A673 (cell line): ENCODE measurements around the gene USP12. TPM values are rescaled to one million over a fixed set of nuclear protein-coding genes. Genes with fewer than 3 reads are reported as not detected.
"Not testable (repeated sequence)": the region's sequence is repeated elsewhere in the genome, so short reads cannot be mapped to it uniquely, and the experiment has no call there.

ENCODE experiments used
- BruUV-seq: library from RNA; stranded (reverse); fragments of 400-500 nt; replicated peaks from 2 replicates; lab custom pipeline; 2021; lab: Mats Ljungman, UMichigan
- CTCF ChIA-PET: fragments of 300-600 bp; sonication (Branson Sonifier 250); formaldehyde crosslinking; loops from one replicate; lab custom pipeline; 2022; ENCODE audit warnings: antibody characterized with exemption; lab: Charles Lee
- POLR2A ChIA-PET: fragments of 300-600 bp; sonication (Branson Sonifier 250); formaldehyde crosslinking; loops from one replicate; lab custom pipeline; 2022; ENCODE audit warnings: antibody characterized with exemption; ENCODE audit not compliant: low non-redundant PET; lab: Charles Lee
- DNase-seq: peaks from one replicate; pipeline ENCODE4 v3.0.0-alpha.2; 2015; ENCODE audit warnings: low spot score
- H3K27ac ChIP-seq: fragments of 200-600 bp; sonication (generic); 2 replicates; pipeline ENCODE4 v1.5.1; 2016; ENCODE audit warnings: mixed run types, low read depth, mild to moderate bottlenecking, mixed read lengths, antibody characterized with exemption, low read length; ENCODE audit not compliant: poor library complexity, severe bottlenecking
- H3K27me3 ChIP-seq: fragments of 200-600 bp; sonication (generic); replicated peaks from 2 replicates; pipeline ENCODE4 v1.6.1; 2017; ENCODE audit warnings: mixed run types, low read depth, mild to moderate bottlenecking, mixed read lengths, antibody characterized with exemption, low read length; ENCODE audit not compliant: insufficient read depth, poor library complexity
- H3K36me3 ChIP-seq: fragments of 200-600 bp; sonication (generic); 2 replicates; pipeline ENCODE4 v1.6.1; 2016; ENCODE audit warnings: mixed run types, mild to moderate bottlenecking, mixed read lengths, antibody characterized with exemption, low read length; ENCODE audit not compliant: insufficient read depth, poor library complexity, severe bottlenecking
- H3K4me1 ChIP-seq: fragments of 200-600 bp; sonication (generic); 2 replicates; pipeline ENCODE4 v1.6.1; 2017; ENCODE audit warnings: mixed run types, mild to moderate bottlenecking, mixed read lengths, antibody characterized with exemption, low read length; ENCODE audit not compliant: insufficient read depth, poor library complexity, severe bottlenecking
- H3K4me3 ChIP-seq: fragments of 200-600 bp; sonication (generic); 2 replicates; pipeline ENCODE4 v1.5.1; 2016; ENCODE audit warnings: low read depth, mixed run types, mild to moderate bottlenecking, mixed read lengths, low read length; ENCODE audit not compliant: poor library complexity, severe bottlenecking
- H3K9me3 ChIP-seq: fragments of 200-600 bp; sonication (generic); 2 replicates; pipeline ENCODE4 v1.6.1; 2016; ENCODE audit warnings: mixed run types, low read depth, mild to moderate bottlenecking, mixed read lengths, antibody characterized with exemption, low read length; ENCODE audit not compliant: poor library complexity, severe bottlenecking
- CTCF ChIP-seq: fragments of 300-800, 200-600 bp; sonication (generic); conservative IDR thresholded peaks from 2 replicates; pipeline ENCODE4 v1.5.1; 2017; ENCODE audit warnings: low read depth, mild to moderate bottlenecking, antibody characterized with exemption, low read length, moderate library complexity, mixed read lengths
- EZH2 ChIP-seq: fragments of 200-600 bp; sonication (generic); IDR thresholded peaks from 2 replicates; pipeline ENCODE4 v1.6.1; 2017; ENCODE audit warnings: borderline replicate concordance, low read depth, mild to moderate bottlenecking, mixed read lengths, antibody characterized with exemption, low read length; ENCODE audit not compliant: poor library complexity, severe bottlenecking
- intact Hi-C: fragments of 100-400 bp; cut with micrococcal nuclease; formaldehyde crosslinking; loops from one replicate; pipeline ENCODE4 v1.10.0; 2022; ENCODE audit not compliant: unreplicated experiment
- total RNA-seq: library from RNA; stranded (reverse); gene quantifications from 2 replicates; pipeline ENCODE4 v1.2.3, GENCODE V29; 2021

The USP12 gene
- total RNA-seq, 1 experiment from 2014 or later = 16.6 TPM

- no peaks in the 10 kb centered on the region for H3K27me3 ChIP-seq
- H3K4me1 ChIP-seq = peaks cover 4% of the 10 kb centered on the region
- DNase-seq = no peak
- H3K27ac ChIP-seq = no peak overlapping the region
- TF ChIP-seq CTCF = no peak
- TF ChIP-seq EZH2 = no peak
- H3K36me3 ChIP-seq = no peaks in the 10 kb centered on the region
- ChIA-PET CTCF (no interaction called here), POLR2A (interaction anchor here (0.6 to 0.8 kb wide), 2 partner anchors 30 to 320 kb away, joined by 3 to 6 read pairs; no protein-coding TSS in a partner anchor)
- BruUV-seq = no TSS peak
- H3K9me3 ChIP-seq = no peaks in the 10 kb centered on the region
- H3K4me3 ChIP-seq = no peak overlapping the region
- intact Hi-C loops = no loop called here
Measured at GRCh38 chr13:27076421-27076820, 95.2 kb downstream of the USP12 start.

- H3K27ac ChIP-seq = no peak overlapping the region
- DNase-seq = no peak
- ChIA-PET POLR2A (no interaction called here), CTCF (no interaction called here)
- no peaks in the 10 kb centered on the region for H3K36me3 ChIP-seq
- TF ChIP-seq EZH2 (no peak), CTCF (no peak)
- H3K9me3 ChIP-seq = no peaks in the 10 kb centered on the region
- H3K4me3 ChIP-seq = no peak overlapping the region
- no peaks in the 10 kb centered on the region for H3K27me3 ChIP-seq
- peaks cover 4% of the 10 kb centered on the region for H3K4me1 ChIP-seq
- BruUV-seq = no TSS peak
- intact Hi-C loops = no loop called here
Measured at GRCh38 chr13:27073186-27073585, 98.4 kb downstream of the USP12 start.

GRCh38 chr13:27066123-27066522 is 105.5 kb downstream of the USP12 start:
- H3K36me3 ChIP-seq, H3K9me3 ChIP-seq, H3K4me1 ChIP-seq, H3K27ac ChIP-seq, intact Hi-C loops, POLR2A ChIA-PET, CTCF ChIA-PET, BruUV-seq, H3K27me3 ChIP-seq, H3K4me3 ChIP-seq, DNase-seq: not testable (repeated sequence)

GRCh38 chr13:27065582-27065981 is 106.0 kb downstream of the USP12 start:
- no peaks in the 10 kb centered on the region for H3K27me3 ChIP-seq
- POLR2A ChIA-PET = no interaction called here
- DNase-seq = no peak
- H3K4me1 ChIP-seq = no peaks in the 10 kb centered on the region
- H3K36me3 ChIP-seq = no peaks in the 10 kb centered on the region
- no peak overlapping the region for H3K27ac ChIP-seq
- peaks cover 4% of the 10 kb centered on the region for H3K9me3 ChIP-seq
- no peak for TF ChIP-seq EZH2
- TF ChIP-seq CTCF = no peak
- H3K4me3 ChIP-seq = no peak overlapping the region
- CTCF ChIA-PET = no interaction called here
- no TSS peak for BruUV-seq
- intact Hi-C loops = no loop called here
